GM15510 (cell line): ENCODE measurements around the gene SIDT1.

ENCODE experiments used
- POLR2A ChIP-seq: IDR thresholded peaks from 3 replicates; pipeline ENCODE4 v1.6.1; 2011; ENCODE audit warnings: borderline replicate concordance; ENCODE audit not compliant: insufficient read length; ENCODE audit errors: extremely low read depth

Gene SIDT1

GRCh38 chr3:113660458-113660857 is 128.1 kb downstream of the SIDT1 start:
- TF ChIP-seq POLR2A, result no peak

GRCh38 chr3:113660896-113661295 is 128.5 kb downstream of the SIDT1 start:
- no peak for TF ChIP-seq POLR2A

DNA sequence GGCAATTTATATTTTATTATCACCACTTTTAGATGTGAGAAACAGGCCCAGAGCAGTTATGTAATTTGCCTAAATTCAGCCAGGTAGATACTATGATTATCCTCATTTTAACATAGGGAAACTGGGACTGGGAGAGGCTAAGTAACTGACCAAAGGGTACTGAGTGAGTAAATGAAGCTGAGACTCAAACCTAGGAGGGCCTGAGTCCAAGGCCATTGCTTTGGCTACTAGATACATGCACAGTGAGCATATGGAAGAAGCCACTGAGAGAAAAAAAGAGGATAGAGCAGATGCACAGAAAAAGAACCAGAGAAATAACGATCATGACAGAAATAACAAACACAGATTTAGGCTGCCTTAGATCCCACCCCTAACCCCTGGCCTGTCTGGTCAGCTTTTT is 130.5 kb downstream of the SIDT1 start:
- TF ChIP-seq POLR2A, result no peak

- no peak for TF ChIP-seq POLR2A
These were observed 131.0 kb downstream of the SIDT1 start for GRCh38 chr3:113663324-113663750.

DNA sequence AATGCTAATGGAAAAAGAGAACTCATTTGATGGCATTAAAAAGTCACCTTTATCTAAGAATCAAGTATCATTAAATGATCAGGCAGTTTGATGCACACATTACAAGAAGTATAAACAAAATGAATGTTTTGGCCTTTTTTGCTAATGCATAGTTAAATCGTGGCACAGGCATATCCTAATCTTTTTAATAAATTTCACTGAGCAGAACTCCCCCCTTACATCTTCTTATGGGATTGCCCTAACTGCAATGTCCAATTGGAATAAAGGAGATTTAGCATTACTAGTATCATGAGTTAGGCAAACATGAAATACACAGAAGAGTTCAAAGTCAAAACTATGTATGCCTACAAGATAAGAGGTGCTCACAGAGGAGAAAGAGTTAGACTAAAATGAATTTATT is 131.4 kb downstream of the SIDT1 start:
- TF ChIP-seq POLR2A, result no peak

DNA sequence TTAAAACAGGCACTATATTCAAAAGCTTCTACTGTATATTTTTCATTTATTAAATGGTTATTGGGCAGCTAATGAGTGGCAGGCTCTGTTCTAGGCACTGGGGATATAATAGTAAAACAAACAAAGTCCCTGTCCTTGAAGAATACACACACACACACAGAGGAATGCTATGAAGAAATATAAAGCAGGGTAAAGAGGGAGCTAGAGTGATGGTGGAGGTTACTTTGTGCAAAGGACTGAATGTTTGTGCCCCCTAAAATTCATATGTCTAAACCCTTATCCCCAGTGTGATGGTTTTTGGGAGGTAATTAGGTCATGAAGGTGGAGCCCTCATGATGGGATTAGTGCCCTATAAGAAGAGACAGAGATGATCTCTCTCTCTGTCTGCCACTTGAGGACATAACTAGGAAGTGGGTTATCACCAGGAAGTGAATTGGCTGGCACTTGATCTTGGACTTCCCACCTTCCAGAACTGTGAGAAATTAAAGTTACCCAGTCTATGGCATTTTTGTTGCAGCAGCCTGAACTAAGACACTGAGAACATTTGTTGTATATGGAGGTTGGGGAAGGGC is 132.3 kb downstream of the SIDT1 start:
- no peak for TF ChIP-seq POLR2A

DNA sequence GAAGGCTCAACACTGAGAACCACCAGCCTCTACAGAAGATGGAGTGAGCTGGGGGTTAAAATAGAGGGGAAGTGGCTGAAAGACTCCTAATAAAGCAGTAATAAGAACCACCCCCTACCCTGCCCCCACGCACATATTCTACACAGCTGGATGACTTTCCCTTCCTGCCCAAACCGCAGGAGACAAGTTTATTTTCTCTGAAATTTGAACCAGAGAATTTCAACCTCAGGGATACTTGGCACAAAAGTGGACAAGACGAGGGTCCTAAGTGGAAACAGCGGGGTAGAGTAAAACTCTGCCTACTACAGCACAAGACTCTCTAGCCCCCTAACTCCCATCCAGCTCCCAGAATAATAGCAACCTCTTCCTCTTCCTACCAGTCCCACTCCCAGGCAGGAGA is 135.7 kb downstream of the SIDT1 start:
- TF ChIP-seq POLR2A, result no peak

DNA sequence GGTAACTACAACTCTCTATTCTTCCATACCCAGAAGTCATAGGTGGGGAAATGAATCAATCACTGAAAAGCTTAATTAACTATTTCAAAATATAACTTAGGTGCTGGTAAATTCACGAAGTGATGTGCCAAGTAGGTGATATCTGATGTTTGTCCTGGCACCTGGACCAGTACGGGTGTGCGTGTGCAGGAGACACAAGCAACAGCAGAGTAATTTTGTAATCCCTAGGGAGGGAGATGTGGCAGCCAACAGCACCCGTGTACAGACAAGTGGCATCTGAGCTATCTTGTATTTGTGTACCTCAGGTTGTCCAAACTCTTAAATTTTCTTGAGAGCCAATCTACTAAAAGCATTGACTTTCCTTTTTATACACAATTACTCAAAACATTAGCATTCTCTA is 141.2 kb downstream of the SIDT1 start:
- no peak for TF ChIP-seq POLR2A

- TF ChIP-seq POLR2A, result no peak
These were observed 143.9 kb downstream of the SIDT1 start for GRCh38 chr3:113676261-113676660.

GRCh38 chr3:113677737-113678136 is 145.4 kb downstream of the SIDT1 start:
- TF ChIP-seq POLR2A, result no peak

- TF ChIP-seq POLR2A, result no peak
These were observed 146.4 kb downstream of the SIDT1 start for GRCh38 chr3:113678773-113679172.
